ENCODE data around the gene HES5. TPM values are rescaled to one million over a fixed set of nuclear protein-coding genes. Genes with fewer than 3 reads are reported as not detected.

Gene HES5
- total RNA-seq, 1 donor, result not detected

DNA sequence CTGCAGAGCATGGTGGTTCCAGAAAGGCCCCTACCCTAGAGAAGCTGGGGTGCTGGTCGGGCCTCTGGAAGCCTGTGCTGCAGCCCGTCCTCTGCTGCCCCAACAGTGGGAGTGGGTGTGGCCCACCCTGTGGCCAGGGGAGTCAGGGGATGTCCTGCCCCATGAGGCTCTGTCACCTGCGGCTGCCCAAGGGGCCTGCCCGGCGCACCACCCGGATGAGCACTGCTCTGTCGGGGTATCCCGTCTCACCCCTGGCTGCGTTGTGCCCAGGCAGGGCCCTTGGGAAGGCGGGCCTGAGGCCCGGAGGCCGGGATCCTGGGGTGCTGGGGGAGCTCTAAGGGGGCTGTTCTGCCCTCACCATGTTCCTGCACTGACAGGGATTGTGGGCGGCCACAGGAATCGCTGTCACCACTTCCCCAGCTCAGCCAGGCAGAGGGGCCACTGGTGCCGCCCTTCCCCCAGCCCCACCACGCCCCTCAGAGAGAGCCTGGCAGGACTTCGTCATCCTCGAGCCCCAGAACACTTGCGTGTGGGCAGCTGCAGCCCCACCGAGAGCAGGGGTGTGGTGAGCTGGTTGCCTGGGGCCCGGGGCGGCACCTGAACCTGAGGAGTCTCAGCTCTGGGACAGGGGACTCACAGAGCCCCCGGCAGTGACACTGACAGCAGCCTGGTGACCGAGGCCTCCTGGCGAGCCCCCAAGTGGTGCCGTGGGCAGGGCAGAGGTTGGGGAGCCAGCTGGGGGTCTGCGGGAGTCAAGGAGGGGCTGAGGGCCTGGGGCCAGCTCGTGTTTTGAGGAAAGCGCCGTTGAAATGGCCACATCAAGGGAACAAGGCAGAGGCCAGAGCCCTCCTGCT, 23.8 kb downstream of the HES5 start:
- TF ChIP-seq, protein P1, sequence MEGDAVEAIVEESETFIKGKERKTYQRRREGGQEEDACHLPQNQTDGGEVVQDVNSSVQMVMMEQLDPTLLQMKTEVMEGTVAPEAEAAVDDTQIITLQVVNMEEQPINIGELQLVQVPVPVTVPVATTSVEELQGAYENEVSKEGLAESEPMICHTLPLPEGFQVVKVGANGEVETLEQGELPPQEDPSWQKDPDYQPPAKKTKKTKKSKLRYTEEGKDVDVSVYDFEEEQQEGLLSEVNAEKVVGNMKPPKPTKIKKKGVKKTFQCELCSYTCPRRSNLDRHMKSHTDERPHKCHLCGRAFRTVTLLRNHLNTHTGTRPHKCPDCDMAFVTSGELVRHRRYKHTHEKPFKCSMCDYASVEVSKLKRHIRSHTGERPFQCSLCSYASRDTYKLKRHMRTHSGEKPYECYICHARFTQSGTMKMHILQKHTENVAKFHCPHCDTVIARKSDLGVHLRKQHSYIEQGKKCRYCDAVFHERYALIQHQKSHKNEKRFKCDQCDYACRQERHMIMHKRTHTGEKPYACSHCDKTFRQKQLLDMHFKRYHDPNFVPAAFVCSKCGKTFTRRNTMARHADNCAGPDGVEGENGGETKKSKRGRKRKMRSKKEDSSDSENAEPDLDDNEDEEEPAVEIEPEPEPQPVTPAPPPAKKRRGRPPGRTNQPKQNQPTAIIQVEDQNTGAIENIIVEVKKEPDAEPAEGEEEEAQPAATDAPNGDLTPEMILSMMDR (IDR thresholded peaks at IDR 0.05; ENCODE audit: insufficient read depth, low read length), result no peak
- H3K4me3 ChIP-seq (ENCODE audit: low read depth, low read length), result no peak overlapping the region
- no peak for DNase-seq (ENCODE audit: low read depth)

DNA sequence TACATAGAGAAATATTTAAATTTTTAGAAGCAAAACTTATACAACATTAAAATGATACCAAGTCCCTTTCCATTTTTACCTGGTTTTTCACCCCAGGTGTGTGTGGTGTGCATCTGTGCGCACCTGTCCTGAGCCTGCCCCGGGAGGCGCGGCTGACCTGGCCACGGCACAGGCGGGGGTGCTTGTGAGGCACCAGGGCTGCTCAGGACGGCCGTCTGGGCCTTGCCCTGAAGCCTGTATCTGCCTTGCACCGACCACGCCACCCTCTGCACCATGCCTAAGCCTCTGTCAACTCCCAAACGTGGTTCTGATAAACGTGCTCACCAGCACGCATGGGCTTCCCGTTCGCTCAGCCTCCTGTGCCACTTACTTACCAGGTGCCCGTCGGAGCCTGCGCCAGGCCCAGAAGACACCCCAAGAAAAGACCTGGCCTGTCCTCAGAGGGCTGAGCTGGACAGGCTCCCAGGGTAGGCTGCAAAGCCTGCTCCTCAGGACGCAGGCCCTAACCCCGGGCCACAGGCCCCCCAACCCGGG, 24.5 kb downstream of the HES5 start:
- DNase-seq (ENCODE audit: low read depth), result no peak
- TF ChIP-seq, protein P1 (IDR thresholded peaks at IDR 0.05; ENCODE audit: insufficient read depth, low read length), result no peak
- no peak overlapping the region for H3K4me3 ChIP-seq (ENCODE audit: low read depth, low read length)

DNA sequence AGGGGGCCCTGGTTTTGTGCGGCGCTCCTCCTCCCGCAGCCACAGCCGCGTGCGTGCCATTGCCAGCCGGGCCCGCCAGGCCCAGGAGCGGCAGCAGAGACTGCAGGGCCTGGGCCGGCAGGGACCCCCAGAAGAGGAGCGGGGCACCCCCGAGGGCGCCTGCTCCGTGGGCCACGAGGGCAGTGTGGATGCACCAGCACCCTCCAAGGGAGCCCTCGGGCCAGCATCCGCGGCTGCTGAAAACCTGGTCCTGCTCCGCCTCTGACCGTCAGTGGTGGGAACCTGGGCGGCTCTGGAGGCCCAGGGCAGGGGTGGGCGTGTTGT, 25.2 kb downstream of the HES5 start:
- TF ChIP-seq, protein P1 (IDR thresholded peaks at IDR 0.05; ENCODE audit: insufficient read depth, low read length), result no peak
- H3K4me3 ChIP-seq (ENCODE audit: low read depth, low read length), result no peak overlapping the region
- no peak for DNase-seq (ENCODE audit: low read depth)

DNA sequence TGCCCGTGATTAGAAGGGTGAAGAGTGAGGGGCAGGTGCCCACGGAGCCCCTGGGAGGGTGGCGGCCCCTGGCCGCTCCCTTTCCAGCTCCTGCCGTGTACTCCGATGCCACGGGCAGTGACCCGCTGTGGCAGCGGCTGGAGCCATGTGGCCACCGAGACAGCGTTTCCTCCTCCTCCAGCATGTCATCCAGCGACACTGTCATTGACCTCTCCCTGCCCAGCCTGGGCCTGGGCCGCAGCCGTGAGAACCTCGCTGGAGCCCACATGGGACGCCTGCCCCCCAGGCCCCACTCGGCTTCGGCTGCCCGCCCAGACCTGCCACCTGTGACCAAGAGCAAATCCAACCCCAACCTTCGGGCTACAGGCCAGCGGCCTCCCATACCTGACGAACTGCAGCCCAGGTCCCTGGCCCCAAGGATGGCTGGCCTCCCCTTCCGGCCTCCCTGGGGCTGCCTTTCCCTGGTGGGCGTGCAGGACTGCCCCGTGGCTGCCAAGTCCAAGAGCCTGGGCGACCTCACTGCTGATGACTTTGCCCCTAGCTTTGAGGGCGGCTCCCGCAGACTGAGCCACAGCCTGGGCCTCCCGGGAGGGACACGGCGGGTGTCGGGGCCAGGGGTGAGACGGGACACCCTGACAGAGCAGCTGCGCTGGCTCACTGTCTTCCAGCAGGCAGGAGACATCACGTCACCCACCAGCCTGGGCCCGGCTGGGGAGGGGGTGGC, 25.7 kb downstream of the HES5 start:
- H3K4me3 ChIP-seq (ENCODE audit: low read depth, low read length), result no peak overlapping the region
- TF ChIP-seq, protein P1 (IDR thresholded peaks at IDR 0.05; ENCODE audit: insufficient read depth, low read length), result no peak
- DNase-seq (ENCODE audit: low read depth), result no peak

DNA sequence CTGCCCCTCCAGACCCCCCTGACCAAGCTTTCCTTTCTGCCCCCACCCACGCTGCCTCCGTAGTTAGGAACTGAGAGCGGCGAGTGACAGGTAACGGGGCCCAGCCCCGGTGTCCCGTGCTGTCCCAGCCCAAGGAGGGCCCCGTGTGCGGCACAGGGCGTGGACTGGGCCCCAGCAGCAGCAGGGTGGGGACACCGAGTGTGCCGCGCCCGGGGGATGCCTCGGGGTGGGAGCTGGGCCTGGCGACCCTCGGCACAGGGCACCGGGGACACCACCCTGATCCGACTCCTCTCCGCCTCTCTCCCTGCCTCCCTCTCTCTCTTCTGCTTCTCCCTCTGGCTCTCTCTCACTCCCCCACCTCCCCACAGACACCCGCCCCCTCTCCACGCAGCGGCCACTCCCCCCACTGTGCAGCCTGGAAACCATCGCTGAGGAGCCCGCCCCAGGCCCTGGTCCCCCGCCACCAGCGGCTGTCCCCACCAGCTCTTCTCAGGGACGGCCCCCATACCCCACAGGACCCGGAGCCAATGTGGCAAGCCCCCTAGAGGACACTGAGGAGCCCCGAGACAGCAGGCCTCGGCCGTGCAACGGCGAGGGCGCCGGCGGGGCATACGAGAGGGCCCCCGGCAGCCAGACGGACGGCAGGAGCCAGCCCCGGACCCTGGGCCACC, 26.4 kb downstream of the HES5 start:
- DNase-seq (ENCODE audit: low read depth), result no peak
- TF ChIP-seq, protein P1 (IDR thresholded peaks at IDR 0.05; ENCODE audit: insufficient read depth, low read length), result no peak
- no peak overlapping the region for H3K4me3 ChIP-seq (ENCODE audit: low read depth, low read length)

DNA sequence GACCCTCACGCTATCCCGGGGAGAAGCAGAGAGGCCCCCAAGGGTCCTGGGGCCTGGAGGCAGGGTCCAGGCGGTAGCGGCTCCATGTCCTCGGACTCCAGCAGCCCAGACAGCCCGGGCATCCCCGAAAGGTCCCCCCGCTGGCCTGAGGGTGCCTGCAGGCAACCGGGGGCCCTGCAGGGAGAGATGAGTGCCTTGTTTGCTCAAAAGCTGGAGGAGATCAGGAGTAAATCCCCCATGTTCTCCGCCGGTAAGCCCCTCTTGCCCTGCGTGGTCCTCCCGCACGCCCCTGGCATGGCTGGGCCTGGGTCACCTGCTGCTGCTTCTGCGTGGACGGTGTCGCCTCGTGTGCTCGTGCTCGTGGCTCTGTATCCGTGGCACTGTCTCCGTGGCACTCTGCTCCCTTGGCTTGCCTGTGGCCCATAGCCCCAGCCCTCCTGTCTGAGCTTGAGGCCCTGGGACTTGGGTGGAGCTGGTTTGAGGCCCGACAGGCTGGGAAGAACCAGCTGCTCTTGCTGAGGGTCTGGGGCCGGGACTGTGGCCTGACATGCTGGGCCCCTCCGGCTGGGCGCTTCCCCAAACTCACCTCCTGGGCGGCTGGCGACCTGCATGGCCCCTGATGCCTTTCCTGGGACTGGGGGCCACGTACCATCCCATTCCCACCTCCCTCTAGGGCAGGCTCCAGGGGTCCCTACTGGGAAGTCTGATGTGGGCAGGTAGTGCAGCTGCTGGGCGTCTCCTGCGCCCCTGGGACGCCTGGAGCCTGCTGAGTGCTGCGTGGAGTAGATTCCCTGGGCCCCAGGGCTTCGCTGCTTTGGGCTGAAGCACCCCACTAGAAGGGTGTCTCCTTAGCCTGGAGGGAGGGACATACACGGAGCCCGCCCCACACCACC, 27.2 kb downstream of the HES5 start:
- H3K4me3 ChIP-seq (ENCODE audit: low read depth, low read length), result no peak overlapping the region
- no peak for DNase-seq (ENCODE audit: low read depth)

More for the DNA sequence above, 27.2 kb downstream of the HES5 start:
- TF ChIP-seq, protein P1 (IDR thresholded peaks at IDR 0.05; ENCODE audit: insufficient read depth, low read length), result no peak

Data from fibroblast of the aortic adventitia (primary cell).